ENCODE measurements around the gene SLC2A13.
"Not testable (repeated sequence)": the region's sequence is repeated elsewhere in the genome, so short reads cannot be mapped to it uniquely, and the experiment has no call there.

The SLC2A13 gene

DNA sequence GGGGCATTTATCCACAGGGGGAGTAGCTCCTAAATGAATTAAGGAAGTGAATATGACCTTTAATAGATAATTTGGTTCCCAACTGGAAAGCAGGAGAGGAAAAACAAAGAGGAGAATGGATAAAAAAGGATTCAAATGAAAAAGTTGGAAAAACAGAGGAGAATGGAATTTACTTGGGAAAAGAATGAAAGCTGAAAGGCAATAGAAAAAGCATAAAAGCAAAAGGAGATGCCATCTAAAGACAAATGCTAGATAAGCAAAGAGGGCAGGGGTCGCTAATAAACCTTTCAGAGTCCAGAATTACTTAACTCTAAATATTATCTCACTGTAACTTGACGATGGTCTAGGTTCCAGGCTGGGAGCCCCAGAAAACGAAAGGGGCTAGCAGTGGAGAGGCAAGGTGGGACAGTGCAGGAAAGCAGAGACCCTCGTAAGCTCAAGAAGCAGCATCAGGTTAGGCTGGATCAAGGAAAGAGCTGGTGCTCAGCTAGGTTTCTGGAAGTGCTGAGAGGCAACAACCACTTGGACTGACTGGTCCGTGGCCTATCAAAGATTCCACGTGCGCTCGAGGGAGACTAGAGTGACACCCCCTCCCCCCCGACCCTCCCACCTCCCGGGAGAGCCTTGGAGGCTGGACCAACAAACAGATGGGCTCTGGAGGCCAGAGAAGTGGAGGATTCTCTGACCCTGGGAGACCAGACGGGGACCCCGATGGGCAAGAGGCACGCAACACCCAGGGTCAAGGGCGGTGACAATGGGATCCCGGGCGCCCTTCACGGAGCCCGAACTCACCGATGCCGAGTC lies 1.2 kb downstream of the SLC2A13 start:
- no peak for DNase-seq

DNA sequence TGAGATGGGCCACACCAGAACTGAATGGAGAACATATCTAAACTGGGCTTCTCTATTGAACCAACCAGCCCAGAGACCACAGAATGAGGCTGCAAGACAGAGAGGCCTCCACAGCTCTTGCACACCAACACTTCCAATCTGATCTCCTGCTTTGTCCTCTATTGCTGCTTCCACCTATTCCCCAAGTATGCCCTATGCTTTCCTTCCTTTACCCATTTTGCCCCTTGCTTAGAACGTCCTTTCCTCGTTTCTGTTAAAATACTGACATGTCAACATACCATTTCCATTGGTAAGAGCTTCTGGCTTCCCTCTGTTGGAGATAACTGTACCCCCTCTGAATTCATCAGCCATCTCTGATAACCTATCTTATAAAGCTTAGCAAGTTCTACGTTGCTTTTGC lies 2.8 kb downstream of the SLC2A13 start:
- no peak for DNase-seq

DNA sequence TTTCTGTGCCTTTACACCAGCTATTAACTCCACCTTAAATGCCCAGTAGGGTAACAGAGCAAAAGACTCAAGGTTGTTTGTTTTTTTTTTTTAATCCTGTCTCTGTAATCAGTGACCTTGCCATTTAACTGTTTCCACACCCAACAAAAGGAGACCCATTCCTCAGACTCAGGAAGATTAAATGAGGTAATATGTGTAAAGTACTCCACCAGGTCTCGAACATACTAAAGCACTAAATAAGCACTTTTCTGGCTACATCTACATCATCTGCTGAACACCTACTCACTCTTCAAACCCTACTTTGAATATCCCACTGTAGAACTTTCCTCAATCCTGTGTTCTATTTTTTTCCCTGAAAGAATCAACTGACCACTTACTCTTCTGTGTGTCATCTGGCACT lies 4.1 kb downstream of the SLC2A13 start:
- DNase-seq, result no peak

DNA sequence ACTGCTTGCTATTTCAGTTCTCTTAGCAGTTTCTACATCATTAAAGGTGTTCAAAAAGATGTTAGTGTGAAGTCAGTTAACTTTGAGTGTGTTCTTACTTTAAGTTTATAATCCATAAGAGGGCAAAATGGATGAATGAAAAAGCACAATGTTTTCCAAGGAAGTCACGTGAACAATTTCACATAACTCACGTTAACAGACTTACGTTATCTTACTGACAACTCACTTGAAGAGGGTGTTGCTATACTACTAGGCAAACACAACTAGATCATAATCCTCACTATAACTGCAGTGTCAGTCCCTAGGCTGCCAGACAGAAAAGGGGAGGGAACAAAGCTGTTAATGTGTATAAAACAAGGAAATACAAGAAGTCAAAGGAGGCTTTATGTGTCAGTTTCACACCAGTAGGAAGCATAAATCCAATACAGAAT lies 6.4 kb downstream of the SLC2A13 start:
- DNase-seq, result peak; percentile 43

DNA sequence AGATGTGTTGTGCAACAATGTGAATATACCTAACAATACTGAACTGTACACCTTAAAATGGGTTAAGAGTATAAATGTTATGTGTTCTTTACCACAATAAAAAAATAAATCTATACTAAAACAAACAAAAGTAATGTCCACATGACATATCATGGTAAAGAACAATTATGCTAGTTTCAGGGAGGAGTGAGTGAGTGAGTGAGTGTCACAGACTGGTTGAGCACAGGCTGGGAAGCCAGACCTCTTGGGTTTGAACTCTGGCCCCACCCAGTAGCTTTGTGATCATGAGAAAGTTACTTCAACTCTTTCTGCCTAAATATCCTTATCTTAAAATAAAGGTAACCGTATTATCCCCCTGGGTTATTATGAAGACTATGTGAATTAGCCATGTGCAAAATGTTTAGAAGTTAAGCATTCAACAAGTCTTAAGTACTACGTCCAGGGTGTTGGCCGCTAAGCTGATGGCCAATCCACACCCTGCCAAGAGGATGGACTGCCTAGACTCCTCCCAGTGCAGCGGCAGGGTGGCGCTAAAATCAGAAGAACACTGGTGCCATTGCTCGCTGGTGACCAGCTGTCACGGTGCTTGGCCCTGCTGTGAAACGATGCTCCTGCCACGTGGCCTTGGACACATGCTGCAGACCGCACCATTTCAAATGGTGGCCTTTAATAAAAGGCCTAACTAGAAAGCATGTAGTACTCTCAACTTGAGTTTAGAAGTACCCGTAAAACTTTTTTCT lies 7.3 kb downstream of the SLC2A13 start:
- DNase-seq, result no peak

DNA sequence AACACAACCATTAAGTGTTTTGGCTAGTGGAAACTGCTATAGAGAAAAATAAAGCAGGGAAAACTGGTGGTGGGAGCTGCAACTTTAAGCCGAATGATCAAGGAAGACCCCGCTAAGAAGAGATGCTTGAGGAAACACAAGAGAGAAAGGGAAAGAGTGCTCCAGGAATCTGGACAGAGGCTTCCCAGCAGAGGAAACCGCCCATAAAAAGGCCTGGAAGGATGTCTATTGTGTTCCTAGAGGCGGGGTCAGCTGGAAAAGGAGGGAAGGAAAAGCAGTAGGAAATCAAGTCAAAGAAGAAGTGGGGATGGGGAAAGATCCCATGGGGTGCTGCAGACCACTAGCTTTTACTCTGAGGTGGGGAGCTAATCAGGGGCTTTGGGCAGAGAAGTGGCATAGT lies 12.4 kb downstream of the SLC2A13 start:
- no peak for DNase-seq

DNA sequence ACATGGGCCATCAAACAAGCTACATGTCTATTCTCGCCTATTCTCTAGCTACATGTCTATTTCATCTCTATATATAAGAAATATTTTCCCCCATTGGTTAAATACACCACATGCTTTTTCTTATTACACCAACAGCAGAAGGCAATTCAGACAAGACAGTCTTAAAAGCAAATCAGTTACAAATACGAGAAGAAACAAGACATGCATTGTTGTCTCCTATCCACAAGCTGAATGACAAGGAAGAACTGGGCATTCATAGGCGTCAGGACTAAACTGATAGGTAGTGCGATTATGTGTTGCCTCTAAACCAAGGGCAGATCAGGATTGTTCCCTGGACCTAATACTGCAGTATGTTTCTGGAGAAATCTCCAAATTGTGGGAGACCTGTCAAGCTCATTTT lies 19.4 kb downstream of the SLC2A13 start:
- DNase-seq, result no peak

DNA sequence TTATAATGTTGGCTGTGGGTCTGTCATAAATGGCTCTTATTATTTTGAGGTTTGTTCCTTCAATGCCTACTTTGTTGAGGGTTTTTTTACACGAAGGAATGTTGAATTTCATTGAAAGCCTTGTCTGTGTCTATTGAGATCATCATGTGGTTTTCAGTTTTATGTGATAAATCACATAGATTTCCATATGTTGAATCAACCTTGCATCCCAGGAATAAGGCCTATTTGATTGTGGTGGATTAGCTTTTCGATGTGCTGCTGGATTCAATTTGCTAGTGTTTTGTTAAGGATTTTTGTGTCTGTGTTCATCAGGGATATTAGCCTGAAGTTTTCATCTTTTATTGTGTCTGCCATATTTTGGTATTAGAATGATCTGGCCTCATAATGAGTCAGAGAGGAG lies 27.6 kb downstream of the SLC2A13 start:
- DNase-seq, result no peak

DNA sequence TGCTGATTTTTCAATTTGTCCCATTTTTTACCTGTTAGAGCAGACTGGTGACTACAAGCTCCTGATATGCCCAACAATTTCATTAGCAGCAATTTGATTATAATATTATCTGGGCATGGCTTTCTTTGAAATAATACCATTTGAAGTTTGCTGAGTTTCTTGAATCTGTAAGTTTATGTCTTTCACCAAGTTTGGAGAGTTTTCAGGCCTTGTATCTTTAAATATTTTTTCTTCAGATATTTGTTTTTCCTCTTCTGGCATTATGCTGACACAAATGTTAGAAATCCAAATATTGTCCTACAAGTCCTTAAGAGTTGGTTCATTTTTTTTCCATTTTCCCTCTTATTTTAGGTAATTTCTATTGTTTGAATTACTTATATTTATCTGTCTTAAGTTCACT lies 30.4 kb downstream of the SLC2A13 start:
- no peak for DNase-seq

DNA sequence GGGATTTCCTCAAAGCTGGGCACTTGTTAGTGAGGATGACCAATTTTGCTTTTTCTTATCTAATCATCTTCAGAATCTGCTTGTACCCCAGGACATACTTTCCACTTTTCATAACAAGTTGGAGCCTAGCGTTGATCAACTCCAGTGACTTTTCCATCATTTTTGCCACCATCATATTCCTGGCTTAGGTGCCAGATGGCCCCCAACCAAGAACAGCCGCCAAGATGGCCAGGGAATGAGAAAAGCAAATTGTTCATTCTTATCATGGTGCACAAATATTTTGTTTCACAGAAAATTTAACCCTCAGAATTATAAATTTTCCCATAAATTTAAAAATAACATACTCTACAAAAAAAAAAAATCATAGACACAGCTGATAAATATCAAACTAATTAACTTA lies 37.5 kb downstream of the SLC2A13 start:
- DNase-seq, result no peak

DNA sequence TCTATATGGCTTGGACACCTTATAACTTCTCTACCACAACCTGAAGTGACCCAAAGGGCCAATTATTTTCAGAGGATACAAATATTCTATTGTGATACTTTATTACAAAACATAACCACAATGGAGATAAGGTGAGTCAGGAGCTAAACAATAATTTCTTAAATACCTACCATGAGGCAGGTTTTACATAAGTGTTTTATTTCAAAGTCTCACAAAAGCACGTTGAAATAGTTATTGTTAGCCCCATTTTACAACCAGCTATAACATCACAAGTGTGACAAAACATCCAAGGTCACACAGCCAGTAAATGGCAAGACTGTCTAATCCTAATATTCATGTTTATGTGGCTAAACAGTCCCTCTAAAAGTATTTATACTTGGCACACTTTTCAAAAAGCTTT lies 40.2 kb downstream of the SLC2A13 start:
- DNase-seq, result no peak

DNA sequence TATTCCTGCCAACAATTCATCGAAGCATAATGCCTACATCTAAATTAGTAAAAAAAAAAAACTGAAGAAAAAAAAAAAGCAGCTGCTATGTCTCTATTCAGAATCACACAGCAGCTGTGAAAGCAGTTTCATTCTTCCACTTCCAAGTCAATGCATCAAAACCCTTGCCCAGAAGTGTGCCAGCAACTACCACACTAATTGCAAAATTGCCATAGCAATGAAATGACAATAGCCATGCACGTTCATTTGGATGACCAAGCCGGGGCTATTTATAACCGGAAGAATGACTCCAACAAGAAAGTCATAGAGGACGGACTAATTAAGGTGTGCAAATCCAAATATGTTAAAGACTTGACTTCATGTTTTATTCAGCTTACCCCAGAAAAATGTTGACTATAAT lies 42.5 kb downstream of the SLC2A13 start:
- no peak for DNase-seq

DNA sequence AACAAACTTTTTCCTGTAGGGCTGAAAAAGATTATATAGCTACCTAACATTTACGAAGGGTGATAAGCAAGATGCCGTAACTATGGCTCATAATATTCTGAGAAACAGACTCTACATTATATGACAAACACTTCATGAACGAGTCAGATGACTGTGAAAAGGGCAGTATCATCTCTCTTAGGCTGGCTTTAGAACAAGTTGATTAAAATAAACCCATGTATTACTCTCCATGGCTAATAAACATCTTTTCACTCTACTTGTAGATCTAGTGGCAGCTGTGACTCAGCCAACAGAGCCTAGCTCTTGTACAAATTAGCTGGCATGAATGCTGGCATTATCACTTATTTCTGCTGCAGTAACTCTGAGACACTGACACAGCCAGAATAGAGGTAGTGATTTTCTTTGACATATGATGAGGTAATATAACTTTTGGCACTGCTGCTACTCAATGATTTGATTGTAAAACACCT lies 47.1 kb downstream of the SLC2A13 start:
- DNase-seq, result no peak

DNA sequence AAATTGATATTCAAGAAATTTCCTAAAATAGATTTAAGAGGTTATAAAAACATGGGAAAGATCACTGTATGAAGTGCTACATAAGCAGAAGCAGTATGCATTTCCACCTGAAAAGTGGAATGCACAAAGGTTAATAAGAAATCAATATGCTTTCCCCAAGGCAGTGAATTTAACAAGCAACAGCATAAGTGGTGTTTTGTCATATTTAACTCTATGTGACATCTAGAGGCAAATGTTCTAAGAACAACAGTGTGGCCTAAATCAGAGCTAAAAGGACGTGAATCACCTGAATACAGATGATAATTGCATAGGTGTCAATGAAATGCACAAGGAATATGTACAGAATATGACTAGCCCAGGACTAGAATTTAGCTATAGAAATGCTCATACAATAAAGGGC lies 49.5 kb downstream of the SLC2A13 start:
- no peak for DNase-seq

DNA sequence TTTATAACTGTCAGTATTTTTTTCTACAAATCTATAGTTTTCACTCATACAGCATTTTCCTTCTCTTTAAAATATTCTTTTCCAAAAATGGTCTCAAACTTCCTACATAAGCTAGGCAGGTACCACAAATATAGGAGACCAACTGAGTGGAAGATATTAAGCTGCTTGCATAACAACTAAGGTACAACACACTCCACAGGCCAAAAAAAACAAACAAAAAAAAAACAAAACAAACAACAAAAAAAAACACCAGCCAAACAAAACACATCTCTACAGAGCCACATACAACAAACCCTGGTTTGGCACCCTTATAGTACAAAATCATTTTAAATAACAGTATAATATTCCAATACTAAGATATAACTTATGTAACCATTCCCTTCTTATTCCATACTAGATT lies 50.1 kb downstream of the SLC2A13 start:
- no peak for DNase-seq

DNA sequence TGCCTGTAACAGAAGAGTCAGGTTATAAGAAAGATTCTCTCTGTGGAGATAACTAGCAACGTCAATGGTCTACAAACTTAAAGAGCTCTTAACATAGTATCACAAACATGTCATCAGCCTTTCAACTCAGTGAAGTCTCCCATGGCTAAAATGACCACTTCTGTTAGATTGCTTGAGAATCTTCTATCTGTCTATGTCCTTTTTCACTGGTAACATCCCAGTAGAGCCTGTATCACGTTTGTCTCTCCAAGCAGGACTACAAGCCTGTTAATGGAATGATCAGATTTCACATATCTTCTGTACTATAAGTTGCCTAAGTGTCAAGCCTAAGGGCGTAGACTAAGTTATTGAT lies 50.7 kb downstream of the SLC2A13 start:
- no peak for DNase-seq

DNA sequence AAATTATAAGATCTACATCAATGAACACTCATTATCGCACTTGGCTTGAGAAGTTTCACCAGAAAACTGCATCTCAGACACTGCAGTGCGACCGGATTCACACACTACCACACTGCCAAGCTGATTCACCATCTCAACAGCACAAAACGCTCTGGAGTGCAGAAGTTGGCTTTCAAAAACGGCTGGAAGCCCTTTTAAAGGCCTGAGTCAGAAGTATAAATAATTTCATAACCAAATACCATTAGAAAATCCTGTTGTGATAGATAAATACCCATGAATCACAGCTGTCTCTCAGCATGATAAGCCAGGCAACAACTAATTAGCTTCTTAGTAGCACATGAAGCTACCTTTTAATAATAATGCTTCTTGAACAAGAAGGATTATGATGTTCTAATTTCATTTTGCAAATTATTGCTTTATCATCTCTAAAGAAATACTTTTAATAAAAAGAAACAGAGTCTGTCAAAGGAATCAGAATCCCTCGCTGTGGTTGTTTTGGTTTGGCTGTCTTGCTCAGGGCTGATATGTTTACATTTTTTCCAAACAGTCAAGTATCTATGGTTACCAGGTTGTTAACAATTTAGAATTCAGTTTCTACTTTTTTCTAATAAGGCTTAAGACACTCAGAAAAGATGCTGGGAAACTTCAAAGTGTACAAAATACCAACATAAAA lies 51.2 kb downstream of the SLC2A13 start:
- no peak for DNase-seq

DNA sequence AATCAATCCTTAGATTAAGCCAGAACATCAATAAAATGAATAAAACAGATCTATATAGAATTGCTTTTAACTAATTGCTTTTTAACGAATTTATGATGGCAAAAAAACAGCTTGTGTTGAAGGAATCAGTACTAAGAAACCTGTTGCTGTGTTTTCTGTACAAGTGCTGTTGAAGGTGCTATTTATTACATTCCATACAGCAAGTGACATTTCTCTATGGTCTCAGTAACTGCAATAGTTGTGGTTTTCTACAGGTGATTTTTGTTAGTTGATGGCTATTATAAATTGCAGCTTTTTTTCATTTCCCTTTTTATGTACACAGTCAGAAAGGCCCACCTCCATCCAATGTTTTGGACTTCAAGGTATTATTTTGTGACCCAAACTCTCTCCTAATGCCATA lies 56.6 kb downstream of the SLC2A13 start:
- no peak for DNase-seq

DNA sequence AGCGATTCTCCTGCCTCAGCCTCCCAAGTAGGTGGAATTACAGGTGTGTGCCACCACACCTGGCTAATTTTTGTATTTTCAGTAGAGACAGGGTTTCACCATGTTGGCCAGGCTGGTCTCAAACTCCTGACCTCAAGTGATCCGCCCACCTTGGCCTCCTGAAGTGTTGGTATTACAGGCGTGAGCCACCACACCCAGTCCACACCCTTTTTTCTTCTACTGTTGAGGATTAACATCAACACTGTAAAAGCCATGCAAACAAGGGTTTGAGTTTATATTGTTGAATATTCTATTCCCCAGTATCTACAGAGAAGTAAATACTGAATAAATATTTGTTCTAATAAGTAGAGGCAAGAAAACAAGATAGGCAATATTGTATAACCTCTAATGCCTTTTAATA lies 58.9 kb downstream of the SLC2A13 start:
- DNase-seq, result not testable (repeated sequence)

DNA sequence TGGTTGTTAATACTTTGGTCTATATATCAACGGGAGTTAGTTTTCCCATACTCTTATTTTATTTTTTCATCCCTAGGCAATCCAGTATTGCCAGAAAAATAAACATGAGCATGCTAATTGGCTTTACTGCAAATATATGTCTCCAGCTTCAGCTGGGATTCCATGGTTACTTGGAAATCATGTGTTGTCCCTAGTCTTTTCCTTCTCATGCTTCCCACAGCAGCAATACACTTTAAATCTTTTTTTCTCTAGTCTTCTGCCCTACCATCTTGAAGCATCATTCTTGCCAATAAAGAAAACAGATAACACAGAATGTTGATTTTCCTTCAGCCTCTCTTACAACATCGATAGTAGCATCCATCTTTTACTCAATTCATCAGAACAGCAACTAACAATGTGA lies 60.2 kb downstream of the SLC2A13 start:
- DNase-seq, result no peak

DNA sequence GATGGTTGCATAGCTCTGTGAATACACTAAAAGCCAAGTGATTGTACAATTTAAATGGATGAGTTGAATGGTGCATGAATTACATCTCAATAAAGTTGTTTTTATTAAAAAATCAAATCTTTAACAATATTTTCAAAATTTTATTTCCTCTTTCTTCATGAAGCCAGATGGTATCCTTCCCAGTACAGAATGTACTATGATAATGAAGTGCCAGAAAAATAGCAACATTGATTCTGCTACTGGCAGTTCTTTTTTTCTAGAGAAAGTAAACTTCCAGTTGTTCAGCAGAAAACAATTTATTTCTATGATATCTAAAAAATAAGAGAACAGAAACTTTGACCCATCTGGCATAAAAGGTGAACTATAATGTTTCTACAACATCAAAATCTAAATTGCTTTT lies 61.5 kb downstream of the SLC2A13 start:
- no peak for DNase-seq

DNA sequence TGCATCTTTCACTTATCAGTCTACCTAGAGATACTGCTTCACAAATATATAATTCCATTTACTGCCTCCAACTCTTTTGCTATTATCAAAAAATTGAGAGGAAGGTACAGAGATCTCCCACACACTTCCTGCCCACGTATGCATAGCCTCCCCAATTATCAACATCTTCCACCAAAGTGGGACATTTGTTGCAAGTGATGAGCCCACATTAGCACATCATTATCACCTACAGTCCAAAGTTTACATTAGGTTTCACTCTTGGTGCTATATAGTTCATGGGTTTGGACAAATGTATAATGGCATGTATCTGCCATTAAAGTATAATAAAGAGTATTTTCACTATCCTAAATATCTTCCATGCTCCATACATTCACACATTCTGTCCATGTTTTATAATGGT lies 66.3 kb downstream of the SLC2A13 start:
- no peak for DNase-seq

DNA sequence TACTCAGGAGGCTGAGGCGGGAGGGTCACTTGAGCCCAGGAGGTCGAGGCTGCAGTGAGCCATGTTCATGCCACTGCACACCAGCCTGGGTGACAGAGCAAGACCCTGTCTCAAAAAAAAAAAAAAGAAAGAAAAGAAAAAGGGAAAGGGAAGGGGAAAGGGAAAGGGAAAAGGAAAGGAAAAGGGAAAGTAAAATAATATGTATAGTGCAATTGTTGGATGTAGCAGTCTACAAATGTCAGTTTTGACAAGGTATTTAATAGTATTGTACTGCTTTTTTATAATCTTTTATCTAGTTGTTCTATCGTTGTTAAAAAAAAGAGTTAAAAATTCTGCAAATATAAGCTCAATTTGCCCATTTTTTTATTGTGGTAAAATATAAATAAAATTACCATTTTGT lies 67.3 kb downstream of the SLC2A13 start:
- peak; percentile 10 for DNase-seq

DNA sequence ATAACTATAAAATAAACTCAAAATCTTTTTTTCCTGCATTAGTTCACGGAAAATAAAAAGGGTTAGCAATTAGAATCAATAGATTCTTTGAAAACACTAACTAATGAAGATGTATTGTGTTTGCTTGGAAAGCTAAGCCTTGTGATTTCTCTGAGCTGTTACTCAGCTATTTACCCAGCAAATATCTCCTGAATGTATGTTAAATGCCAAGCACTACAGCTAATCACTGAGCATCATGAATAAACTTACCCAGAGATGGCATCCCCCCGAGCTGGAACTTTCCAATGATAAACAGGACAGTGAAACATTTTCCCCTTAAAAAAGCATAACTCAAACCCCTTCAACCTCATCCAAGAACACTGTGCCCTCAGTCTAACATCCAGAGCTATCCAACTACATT lies 71.2 kb downstream of the SLC2A13 start:
- DNase-seq, result no peak
